Stimulated activated naive CD8-positive, alpha-beta T cell treated with anti-CD3 and anti-CD28 coated beads, Interleukin-15, Interleukin-2, amounts not matched to agents 100 ng/mL and 50 ng/mL, for 24 hours (primary cell): ENCODE measurements around the gene MLC1.

Experiments used
- H3K27ac Mint-ChIP-seq: one replicate; pipeline ENCODE4 v1.8.0; 2021; ENCODE audit warnings: mild to moderate bottlenecking, mixed read lengths
- H3K27me3 Mint-ChIP-seq: one replicate; pipeline ENCODE4 v1.8.0; 2021; ENCODE audit warnings: mixed read lengths
- H3K36me3 Mint-ChIP-seq: one replicate; pipeline ENCODE4 v1.8.0; 2021; ENCODE audit warnings: low read depth, mixed read lengths
- H3K4me1 Mint-ChIP-seq: one replicate; pipeline ENCODE4 v1.8.0; 2021; ENCODE audit warnings: low read depth, mixed read lengths
- H3K4me3 Mint-ChIP-seq: one replicate; pipeline ENCODE4 v1.8.0; 2021; ENCODE audit warnings: mild to moderate bottlenecking, mixed read lengths
- H3K9me3 Mint-ChIP-seq: one replicate; pipeline ENCODE4 v1.8.0; 2021; ENCODE audit warnings: mixed read lengths

MLC1 gene

GRCh38 chr22:50085211-50085972, at the start of gene MLC1:
TSS of gene MLC1 (minus strand) at chr22:50085426. CDS start at chr22:50084902, 524 bp downstream.
- Mint-ChIP-seq H3K36me3 (peaks cover 12% of the 10 kb centered on the region), H3K27ac (peak within 1 kb of the TSS; percentile 8), H3K27me3 (peaks cover 18% of the 10 kb centered on the region), H3K9me3 (no peaks in the 10 kb centered on the region), H3K4me3 (no peak within 1 kb of the TSS), H3K4me1 (no peaks in the 10 kb centered on the region)

- H3K4me1 Mint-ChIP-seq = no peaks in the 10 kb centered on the region
- H3K4me3 Mint-ChIP-seq = no peak overlapping the region
- H3K27me3 Mint-ChIP-seq = peaks cover 18% of the 10 kb centered on the region
- H3K27ac Mint-ChIP-seq = no peak overlapping the region
- no peaks in the 10 kb centered on the region for H3K9me3 Mint-ChIP-seq
- H3K36me3 Mint-ChIP-seq = no peaks in the 10 kb centered on the region
These were observed 49.3 kb upstream of the MLC1 start for GRCh38 chr22:50134481-50134880.

DNA sequence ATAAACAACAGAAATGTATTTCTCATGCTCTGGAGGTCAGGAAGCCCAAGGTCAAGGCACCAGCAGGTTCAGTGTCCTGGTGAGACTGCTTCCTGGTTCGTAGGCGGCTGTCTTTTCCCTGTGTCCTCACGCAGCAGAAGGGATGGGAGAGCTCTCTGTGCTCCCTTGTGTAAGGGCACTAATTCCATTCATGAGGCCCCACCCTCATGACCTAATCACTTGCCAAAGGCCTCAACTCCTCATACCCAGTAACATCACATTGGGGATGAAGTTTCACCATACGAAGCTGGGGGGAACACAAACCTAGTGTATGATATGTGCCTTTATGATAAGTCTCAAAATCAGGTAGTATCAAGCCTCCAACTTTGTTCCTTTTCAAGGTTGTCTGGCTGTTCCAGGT, 46.7 kb upstream of the MLC1 start:
- Mint-ChIP-seq H3K27me3 (peaks cover 24% of the 10 kb centered on the region), H3K4me3 (no peak overlapping the region), H3K36me3 (no peaks in the 10 kb centered on the region), H3K9me3 (no peaks in the 10 kb centered on the region), H3K27ac (no peak overlapping the region), H3K4me1 (no peaks in the 10 kb centered on the region)

DNA sequence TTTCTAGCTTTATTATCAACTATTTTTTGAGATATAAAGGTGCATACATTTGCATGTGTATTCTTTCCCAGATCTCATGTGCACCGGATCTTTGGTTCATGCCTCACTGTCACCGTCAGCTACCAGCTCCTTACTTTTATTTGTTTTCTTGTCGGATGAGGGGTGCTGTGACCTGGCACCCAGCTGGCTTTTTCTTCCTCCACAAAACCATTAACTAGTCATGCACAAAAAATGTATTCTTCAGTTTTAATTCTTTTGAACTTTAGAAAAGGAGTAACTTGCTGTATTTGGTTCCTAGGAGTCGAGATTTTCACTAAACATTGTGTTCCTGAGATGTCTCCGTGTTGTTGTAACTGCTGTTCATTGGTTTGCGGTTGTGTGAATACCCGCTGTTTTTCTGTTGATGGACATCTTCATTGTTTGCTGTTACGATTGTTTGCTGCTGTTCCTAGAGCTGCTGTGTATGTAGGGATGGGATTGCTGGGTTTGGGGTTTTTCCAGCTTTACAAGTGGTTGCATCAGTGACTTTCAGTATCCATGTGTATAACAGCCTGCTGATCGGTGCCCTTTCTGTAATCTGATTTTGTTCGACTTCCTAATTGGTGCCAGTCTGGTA, 44.0 kb upstream of the MLC1 start:
- H3K4me3 Mint-ChIP-seq = no peak overlapping the region
- peaks cover 1% of the 10 kb centered on the region for H3K36me3 Mint-ChIP-seq

GRCh38 chr22:50125029-50125428, 39.8 kb upstream of the MLC1 start:
- H3K9me3 Mint-ChIP-seq = peaks cover 8% of the 10 kb centered on the region
- H3K27ac Mint-ChIP-seq = no peak overlapping the region
- H3K36me3 Mint-ChIP-seq = peaks cover 5% of the 10 kb centered on the region
- H3K27me3 Mint-ChIP-seq = peaks cover 14% of the 10 kb centered on the region
- no peak overlapping the region for H3K4me3 Mint-ChIP-seq
- H3K4me1 Mint-ChIP-seq = no peaks in the 10 kb centered on the region

More for the DNA sequence above, 44.0 kb upstream of the MLC1 start:
- Mint-ChIP-seq H3K27me3 (peaks cover 19% of the 10 kb centered on the region), H3K4me1 (no peaks in the 10 kb centered on the region), H3K9me3 (peaks cover 2% of the 10 kb centered on the region), H3K27ac (no peak overlapping the region)

- H3K4me3 Mint-ChIP-seq = no peak overlapping the region
- peaks cover 14% of the 10 kb centered on the region for H3K27me3 Mint-ChIP-seq
- peaks cover 5% of the 10 kb centered on the region for H3K36me3 Mint-ChIP-seq
These were observed 37.9 kb upstream of the MLC1 start for GRCh38 chr22:50123119-50123518.

GRCh38 chr22:50121202-50121740, 36.0 kb upstream of the MLC1 start:
- H3K27me3 Mint-ChIP-seq = peaks cover 8% of the 10 kb centered on the region
- peaks cover 5% of the 10 kb centered on the region for H3K36me3 Mint-ChIP-seq
- peaks cover 8% of the 10 kb centered on the region for H3K9me3 Mint-ChIP-seq
- H3K4me3 Mint-ChIP-seq = no peak overlapping the region
- H3K4me1 Mint-ChIP-seq = no peaks in the 10 kb centered on the region
- H3K27ac Mint-ChIP-seq = no peak overlapping the region

More at GRCh38 chr22:50123119-50123518, 37.9 kb upstream of the MLC1 start:
- H3K27ac Mint-ChIP-seq = no peak overlapping the region
- H3K4me1 Mint-ChIP-seq = no peaks in the 10 kb centered on the region
- H3K9me3 Mint-ChIP-seq = peaks cover 8% of the 10 kb centered on the region

- H3K36me3 Mint-ChIP-seq = peaks cover 5% of the 10 kb centered on the region
- peaks cover 8% of the 10 kb centered on the region for H3K27me3 Mint-ChIP-seq
- H3K27ac Mint-ChIP-seq = no peak overlapping the region
- H3K4me1 Mint-ChIP-seq = no peaks in the 10 kb centered on the region
- H3K9me3 Mint-ChIP-seq = peaks cover 8% of the 10 kb centered on the region
- H3K4me3 Mint-ChIP-seq = no peak overlapping the region
These were observed 34.6 kb upstream of the MLC1 start for GRCh38 chr22:50119768-50120251.

DNA sequence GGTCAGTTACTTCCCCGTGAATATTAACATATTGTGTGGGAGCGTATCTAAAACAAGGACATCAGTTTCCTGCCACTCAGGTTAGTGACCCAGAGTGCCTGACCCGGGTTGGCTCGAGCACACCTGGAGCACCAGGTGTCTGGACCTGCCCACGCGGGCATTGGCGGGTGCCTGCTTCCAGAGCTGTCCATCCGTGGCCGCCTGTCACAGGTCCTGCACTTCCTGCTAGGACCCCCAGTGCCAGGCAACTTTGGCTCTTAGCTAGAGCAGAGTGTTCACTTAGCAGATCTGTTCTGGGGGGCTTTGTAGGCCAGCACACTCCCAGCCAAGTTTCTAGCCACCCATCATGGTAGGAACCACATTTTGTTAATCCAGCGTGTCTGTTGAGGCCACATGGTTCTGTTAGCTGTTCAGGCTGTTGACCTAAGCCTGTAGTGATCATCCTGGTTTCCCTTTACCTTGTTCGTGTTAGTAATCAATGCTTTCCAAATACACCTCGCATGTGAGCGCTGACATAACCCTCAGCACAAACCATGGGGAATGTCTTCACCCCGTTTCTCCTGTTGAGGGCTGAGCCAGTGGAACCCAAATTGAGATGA, 34.0 kb upstream of the MLC1 start:
- Mint-ChIP-seq H3K9me3 (peaks cover 6% of the 10 kb centered on the region), H3K27ac (no peak overlapping the region), H3K36me3 (peaks cover 4% of the 10 kb centered on the region), H3K27me3 (peaks cover 8% of the 10 kb centered on the region), H3K4me3 (no peak overlapping the region), H3K4me1 (no peaks in the 10 kb centered on the region)

DNA sequence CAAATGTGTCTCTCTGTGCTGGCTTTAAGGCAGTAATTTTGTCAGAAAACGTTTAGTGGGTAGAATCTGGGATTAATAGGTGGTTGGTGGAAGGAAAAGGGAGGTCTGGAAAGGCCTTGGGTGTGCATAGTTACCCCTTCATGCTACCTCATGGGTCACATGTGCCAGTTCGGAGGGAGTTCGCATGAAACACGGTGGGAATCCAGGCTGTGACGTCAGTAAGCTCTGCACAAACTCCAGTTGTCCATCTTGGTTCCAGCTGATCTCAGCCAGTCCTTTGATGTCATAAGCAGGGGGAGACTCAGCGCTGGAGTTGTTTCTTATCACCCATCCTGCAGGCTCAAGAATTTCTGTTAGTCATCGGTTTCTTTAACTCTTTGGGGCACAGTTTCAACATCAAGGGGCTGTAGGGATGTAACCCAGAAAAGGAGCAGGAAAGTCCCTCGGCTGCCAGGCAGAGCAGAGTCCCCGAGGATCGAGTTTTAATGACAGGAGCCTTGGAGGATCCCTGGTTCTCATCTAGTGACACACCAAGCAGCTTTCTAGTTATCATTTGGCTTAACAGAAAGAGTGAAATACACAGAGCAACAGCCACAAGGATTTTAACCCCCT, 33.4 kb upstream of the MLC1 start:
- Mint-ChIP-seq H3K4me1 (no peaks in the 10 kb centered on the region), H3K27ac (no peak overlapping the region), H3K27me3 (peaks cover 8% of the 10 kb centered on the region)

DNA sequence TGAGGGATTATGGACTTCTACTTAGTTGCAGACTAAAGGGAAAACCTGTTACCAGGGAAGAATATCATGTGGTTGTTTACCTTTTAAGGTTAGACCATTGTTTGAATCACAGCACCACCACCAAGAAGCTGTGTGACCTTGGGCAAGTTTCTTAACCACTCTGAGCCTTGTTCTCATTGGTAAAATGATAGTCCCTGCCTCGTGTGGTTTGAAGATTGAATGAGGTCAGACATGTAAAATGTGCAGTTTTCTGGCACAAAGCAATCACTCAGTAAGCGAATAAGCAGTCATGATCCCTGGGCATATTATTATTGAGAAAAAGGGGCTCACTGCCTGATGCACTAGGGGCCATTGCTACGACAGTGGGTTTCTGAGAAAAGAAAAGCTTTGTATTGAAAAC, 32.9 kb upstream of the MLC1 start:
- no peaks in the 10 kb centered on the region for H3K9me3 Mint-ChIP-seq
- no peaks in the 10 kb centered on the region for H3K36me3 Mint-ChIP-seq
- H3K4me3 Mint-ChIP-seq = no peak overlapping the region
- H3K27me3 Mint-ChIP-seq = peaks cover 12% of the 10 kb centered on the region
- H3K4me1 Mint-ChIP-seq = no peaks in the 10 kb centered on the region
- no peak overlapping the region for H3K27ac Mint-ChIP-seq

More for the DNA sequence above, 33.4 kb upstream of the MLC1 start:
- Mint-ChIP-seq H3K9me3 (no peaks in the 10 kb centered on the region), H3K36me3 (no peaks in the 10 kb centered on the region), H3K4me3 (no peak overlapping the region)

DNA sequence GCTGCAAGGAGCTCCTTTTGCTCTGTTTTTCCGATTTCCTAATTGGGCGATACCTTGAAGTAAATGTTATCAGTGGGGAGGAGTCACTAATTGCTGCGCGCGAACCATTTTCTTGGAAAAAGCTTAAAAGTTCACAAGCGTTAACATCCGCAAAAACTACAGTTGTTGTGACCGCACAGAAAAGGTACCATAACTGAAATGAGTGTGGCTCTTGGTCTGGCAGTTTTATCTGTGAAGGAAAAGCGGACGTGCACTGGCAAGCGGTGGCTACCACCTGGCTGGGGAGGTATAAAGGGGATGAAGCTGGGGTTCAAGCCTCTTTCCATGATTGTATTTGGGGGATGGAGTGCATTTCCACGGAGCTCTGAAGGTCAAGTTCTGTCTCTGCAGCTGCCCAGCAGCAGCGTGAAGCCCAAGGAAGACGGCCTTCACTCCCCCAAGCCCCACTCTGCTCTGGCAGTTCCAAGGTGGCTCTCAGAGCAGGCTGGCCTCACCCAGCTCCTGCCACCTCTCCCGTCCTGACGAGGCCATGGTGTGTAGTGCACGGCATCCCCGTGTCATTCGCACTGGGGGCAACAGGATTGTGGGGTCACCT, 32.0 kb upstream of the MLC1 start:
- Mint-ChIP-seq H3K27ac (no peak overlapping the region), H3K9me3 (no peaks in the 10 kb centered on the region), H3K4me1 (peaks cover 8% of the 10 kb centered on the region), H3K36me3 (no peaks in the 10 kb centered on the region), H3K4me3 (no peak overlapping the region), H3K27me3 (peaks cover 15% of the 10 kb centered on the region)

DNA sequence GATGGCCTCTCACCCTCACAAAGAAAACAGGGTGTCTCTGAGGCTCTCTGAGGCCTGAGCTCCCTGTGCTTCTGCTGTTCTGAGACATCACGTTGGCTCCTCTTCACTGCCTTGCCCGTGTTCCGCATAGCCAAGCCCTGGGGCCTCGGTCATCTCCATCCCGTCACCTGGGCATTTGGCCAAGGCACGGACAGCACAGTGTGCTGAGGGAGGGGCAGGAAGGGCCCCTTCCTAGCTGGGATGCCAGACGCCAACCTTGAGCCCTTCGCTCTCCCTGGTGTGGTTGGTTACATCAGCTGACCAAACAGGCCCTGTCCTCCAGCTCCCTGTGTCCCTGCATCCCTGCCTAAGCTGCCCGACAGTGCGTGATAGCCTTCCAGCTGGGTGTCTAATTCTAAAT, 30.5 kb upstream of the MLC1 start:
- Mint-ChIP-seq H3K9me3 (no peaks in the 10 kb centered on the region), H3K4me3 (no peak overlapping the region), H3K36me3 (no peaks in the 10 kb centered on the region), H3K27me3 (peaks cover 14% of the 10 kb centered on the region), H3K27ac (no peak overlapping the region), H3K4me1 (peaks cover 19% of the 10 kb centered on the region)

- Mint-ChIP-seq H3K27me3 (peaks cover 13% of the 10 kb centered on the region), H3K36me3 (no peaks in the 10 kb centered on the region), H3K4me3 (no peak overlapping the region), H3K27ac (no peak overlapping the region), H3K4me1 (peaks cover 19% of the 10 kb centered on the region), H3K9me3 (no peaks in the 10 kb centered on the region)
These were observed 29.2 kb upstream of the MLC1 start for GRCh38 chr22:50114221-50115021.
